GM04504 (cell line): ENCODE results near the gene CABLES1.
"Not testable (repeated sequence)": the region's sequence is repeated elsewhere in the genome, so short reads cannot be mapped to it uniquely, and the experiment has no call there.

Experiments used
- DNase-seq: peaks from one replicate; pipeline ENCODE4 v3.0.0-alpha.2; 2012; ENCODE audit warnings: low read depth

The CABLES1 gene

DNA sequence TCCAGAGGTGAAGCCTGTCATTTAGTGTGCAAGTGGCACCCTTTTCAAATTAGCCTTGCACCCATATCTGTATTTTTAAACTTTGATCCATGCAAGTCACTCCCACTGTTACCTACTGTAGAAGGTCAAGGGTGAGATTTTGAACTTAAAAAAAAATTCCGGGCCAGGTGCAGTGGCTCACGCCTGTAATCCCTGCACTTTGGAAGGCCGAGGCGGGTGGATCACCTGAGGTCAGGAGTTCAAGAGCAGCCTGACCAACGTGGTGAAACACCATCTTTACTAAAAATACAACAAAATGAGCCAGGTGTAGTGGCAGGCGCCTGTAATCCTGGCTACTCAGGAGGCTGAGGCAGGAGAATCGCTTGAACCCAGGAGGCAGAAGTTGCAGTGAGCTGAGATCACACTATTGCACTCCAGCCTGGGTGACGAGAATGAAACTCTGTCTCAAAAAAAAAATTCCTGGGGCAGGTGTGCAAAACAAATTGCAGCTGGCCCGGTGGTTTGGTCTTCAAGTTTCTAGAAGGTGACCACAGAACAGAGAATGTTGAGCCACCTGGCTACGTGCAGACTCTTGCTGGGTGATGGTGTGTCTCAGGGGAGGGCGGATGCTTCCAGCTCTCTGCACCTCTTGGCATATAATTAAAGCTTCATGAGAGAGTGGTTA is 106.7 kb downstream of the CABLES1 start:
- DNase-seq, result not testable (repeated sequence)

DNA sequence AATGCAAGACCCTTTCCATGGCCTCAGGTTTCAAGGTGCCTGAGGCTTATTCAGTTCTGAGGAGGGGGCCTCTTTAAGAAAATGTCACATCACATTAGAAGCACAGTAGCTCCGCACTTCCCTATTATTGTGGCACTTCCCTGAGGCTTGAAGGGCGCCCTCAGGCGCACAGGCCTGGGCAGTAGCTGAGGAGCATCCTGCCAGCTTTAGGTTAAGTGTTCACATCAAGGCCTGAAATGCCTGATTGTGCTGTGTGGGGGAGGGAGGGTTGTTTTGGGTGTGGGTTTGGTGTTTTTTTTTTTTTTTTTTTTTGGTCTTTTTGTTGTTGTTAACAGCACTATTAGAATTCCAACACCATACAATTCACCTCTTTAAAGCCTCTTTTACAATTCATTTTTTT is 107.9 kb downstream of the CABLES1 start:
- DNase-seq, result no peak

DNA sequence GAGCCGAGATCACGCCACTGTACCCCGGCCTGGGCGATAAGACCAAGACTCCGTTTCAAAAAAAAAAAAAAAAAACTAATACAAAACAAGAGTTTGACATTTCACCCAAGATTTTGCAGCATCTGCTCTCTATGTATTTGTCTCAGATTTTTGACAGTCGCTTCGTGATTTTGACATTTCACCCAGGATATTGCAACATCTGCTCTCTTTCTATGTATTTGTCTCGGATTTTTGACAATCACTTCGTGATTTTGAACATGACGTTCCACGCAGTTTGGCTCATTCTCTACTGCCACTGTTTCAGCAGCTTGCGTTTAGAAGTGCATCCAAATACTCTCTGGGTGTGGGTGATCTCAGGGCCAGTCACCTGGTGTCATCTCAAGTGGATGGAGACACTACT is 108.5 kb downstream of the CABLES1 start:
- DNase-seq, result no peak

DNA sequence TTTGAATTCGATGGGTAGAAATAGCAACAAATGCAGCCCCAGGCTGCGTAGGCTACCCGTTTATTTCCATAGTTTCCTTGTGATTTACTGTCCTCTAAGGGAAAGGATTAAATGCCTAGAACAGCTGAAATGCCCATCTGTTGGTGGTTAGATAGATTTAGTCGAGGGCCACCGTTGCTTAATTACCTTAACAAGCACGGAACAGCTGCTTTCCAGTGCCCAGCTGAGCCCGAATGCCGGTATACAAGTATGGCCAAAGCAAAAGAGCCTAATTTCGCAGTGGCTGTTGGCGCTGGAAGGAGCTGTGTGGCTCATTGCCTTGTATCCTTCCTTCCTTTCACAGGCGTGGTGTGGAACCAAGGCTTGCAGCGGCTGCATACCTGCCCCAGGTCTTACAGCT is 109.1 kb downstream of the CABLES1 start:
- DNase-seq, result no peak

DNA sequence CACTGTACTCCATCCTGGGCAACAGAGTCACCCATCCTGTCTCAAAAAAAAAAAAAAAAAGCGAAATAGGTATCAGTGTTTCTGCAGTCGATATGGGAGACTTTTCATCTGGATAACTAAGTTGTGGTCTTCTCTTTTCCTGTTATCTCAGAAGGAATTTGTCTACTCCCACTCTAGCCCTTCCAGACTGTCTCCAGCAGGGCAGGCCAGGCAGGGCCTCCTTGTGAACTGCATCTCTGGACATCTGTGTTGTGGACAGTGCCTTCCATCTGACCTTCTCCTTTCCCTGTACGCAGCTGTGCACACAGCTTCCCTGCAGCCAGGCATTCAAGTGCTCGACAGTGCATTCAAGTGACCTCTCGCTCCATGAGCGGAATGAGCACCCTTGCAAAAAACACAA is 110.2 kb downstream of the CABLES1 start:
- no peak for DNase-seq

DNA sequence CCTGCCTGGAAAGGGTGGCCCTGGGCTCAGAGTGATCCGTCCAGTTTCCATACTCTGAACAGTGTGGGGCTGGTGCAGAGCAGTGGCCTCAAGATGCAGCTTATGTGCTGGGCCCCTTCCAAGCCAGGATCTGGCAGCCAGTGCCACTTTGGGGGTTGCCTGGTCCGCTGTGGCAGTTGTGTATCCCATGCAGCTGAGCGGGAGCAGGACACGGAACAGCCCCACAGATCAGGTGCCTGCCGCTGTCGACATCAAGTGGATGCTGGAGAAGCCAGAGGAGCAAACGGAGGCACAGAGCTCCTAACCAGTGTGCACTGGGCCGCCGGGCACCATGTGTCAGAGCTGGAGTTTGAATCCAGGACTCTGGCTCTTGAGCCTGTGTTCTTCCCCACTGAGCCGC is 112.0 kb downstream of the CABLES1 start:
- no peak for DNase-seq

DNA sequence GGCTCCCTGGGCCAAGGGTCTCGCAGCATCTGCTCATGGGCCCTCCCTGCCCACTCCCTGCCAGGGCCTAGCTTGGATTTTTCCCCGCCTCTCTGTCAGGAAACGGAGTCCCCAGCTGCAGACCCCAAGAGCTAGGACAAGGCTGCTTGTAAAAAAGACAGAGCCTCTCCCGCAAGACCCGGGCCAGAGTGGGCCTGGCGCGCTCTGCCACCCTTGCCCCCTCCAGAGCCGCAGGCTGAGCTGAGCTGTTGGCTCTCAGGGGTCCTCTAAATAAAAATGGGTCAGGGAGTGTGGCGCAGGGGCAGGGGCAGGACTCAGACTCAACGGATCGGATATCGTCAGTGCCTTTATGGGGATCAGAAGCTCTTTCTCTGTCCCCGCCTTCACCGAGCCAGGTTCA is 112.6 kb downstream of the CABLES1 start:
- no peak for DNase-seq

DNA sequence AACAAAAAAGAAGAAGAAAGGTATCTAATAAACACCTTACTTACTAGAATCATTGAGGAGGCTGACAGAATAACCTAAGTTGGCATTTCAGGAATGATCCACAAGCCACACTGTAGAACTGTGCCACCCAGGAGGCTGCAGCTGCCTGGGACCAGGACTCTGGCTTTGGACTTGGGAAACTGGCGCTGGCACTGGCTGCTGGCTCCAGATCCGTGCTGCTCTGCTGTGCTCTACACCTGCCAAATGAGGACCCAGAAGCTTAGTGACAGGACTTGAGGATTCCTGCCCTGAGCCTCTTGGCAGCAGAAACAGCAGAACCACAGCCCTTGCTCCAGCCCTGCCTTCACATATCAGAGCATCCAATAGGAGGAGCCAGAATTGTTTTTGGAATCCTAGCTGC is 113.5 kb downstream of the CABLES1 start:
- DNase-seq, result no peak

DNA sequence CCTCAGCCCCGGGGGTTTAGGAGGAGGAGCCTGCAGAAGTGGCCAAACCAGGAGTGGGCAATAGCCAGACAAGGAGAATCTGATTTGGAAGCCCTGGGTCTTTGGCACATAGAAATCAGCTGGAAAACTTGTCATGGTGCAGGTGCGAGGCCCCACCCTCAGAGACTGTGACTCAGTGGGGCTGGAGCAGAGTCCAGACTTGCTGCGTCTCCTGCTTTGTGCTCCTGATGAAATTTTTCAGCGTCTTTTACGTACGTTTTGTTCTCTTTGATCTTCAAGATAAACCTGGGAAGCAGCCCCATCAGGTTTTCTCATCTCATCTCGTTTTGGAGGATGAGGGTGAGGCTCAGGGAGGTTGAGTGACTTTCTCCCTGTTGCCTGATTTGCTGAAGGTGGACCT is 114.1 kb downstream of the CABLES1 start:
- no peak for DNase-seq

DNA sequence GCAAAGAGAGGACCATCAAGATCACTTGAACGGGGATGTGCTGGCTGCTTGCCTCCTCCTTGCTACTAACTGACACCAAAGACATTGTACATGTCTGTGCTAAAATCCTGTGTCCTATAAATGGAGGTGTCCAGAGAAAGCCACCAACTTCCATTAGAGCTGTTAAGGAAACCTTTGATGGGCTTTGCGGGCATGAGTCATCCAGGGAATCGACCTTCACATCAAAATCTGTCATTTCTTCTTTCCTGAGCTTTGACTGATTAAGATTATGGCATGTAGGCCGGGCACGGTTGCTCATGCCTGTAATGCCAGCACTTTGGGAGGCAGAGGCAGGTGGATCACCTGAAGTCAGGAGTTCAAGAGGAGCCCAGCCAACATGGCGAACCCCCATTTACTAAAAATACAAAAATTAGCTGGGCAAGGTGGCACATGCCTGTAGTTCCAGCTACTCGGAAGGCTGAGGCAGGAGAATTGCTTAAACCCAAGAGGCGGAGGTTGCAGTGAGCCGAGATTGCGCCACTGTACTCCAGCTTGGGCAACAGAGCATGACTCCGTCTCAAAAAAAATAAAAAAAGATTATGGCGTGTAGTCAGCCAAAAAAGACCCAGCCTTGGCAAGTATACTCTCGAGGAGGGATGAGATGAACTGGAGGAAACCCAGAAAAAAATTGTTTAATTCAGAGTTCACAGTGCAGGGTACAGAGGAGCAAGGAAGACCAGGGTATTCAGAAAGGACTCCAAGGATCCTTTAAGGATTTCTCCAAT is 115.8 kb downstream of the CABLES1 start:
- DNase-seq, result no peak

DNA sequence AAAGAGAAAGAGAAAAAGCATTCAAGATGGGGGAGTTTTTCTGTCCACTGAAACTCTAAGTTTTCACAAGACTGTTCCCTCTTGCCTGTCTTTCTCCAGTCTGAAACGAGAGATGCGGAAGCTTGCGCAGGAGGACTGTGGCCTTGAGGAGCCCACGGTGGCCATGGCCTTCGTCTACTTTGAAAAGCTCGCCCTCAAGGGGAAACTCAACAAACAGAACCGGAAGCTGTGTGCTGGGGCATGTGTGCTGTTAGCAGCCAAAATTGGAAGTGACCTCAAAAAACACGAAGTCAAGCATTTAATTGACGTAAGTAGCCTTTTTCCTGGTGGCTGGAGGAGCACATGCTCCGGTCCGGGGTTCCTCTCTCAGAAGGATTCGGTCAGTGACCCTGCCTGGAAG is 118.3 kb downstream of the CABLES1 start:
- DNase-seq, result no peak

DNA sequence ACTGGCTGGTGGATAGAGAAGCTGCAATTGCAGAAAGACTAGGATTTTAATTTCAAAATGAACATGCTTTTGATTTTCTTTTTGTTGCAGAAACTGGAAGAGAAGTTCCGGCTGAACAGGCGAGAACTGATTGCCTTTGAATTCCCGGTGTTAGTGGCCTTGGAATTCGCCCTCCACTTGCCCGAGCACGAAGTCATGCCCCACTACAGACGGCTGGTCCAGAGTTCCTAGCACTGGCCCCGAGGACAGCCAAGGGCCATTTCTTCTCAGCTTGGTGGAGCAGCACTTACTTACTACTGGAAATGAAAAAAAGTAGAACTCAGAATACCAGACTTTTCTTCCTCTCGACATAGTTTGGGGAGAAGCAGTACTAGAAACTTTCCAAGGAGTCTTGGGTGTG is 121.9 kb downstream of the CABLES1 start:
- DNase-seq, result no peak

DNA sequence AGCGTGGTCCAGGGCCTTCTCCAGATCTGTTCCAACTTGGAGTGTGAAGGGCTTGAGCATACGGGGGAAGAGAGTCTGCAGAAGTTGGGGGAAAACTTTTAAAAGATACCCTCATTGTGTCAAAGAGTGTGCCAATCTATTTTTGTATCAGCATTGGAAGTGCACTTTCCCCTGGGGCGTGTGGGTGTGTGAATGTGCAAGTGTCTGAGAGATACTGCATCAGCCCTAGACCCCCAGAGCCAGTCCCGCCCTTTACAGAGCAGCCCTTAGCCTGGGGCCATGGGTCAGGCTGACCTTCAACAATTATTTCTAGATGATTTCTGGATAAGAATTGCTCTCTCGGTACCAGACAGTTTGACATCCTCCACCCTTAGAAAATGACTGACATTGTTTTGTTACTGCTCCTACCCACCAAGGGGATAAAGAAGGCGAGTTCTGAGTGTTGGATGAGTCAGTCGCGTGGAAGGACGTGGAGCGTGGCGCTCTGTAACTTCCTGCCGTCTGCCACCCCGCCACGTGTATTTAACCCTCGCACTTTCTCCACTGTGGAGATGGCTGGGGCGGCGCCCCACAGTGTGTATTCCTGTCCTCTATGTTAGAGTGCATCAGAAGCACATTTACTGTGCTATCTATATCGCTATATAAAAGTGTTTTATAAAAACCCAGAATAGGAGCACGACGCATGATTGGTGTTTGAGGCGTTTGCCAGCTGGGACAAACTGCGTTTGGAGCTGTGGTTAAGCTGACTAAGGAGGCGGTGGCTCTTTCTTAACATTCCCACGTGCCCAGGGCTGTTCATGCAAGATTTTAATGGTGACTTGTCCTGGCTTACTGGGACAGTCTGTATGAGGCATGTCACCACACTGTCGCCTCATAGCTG is 122.6 kb downstream of the CABLES1 start:
- DNase-seq, result peak; percentile 25

DNA sequence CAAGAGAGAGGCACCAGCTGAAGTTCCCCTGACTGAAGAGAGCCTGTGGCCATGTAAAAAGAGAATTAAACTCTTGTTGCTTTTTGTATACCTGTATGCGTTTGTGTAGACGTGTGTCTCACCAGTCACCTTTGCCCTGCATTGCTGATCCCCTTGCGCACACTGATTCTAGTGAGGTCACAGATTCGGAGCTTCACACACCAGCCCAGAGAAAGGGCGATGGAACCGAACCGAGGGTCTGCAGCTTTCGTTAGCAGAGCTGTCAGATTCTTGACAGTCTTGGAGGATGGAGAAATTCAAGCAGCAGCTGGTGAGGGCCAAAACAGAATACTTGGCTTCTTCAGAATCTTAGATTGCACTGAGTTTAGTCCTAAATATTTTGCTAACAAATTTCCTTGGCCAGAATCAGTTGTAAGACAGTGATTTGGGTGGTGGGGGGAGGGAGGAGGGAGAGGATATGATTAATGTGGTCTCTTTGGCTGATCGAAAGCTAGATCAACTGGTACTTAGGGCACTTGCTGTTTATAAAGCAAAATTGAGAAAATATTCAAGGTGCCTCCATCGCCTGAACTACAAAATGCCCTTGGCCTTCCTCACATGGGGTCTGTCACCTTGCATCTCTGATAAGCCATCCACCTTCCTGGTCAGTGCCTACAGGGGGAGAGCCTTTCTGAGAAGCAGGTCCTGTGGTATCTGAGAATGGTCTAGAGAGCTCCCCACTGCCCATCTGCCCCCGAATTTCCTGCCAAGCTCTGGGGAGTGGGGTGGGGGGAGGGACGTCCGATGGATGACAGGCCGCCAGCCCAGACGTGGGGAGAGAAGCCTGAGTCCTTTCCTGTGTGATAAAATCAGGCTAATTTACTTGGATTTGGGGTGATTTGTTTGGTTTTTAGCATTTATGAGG is 123.5 kb downstream of the CABLES1 start:
- no peak for DNase-seq

DNA sequence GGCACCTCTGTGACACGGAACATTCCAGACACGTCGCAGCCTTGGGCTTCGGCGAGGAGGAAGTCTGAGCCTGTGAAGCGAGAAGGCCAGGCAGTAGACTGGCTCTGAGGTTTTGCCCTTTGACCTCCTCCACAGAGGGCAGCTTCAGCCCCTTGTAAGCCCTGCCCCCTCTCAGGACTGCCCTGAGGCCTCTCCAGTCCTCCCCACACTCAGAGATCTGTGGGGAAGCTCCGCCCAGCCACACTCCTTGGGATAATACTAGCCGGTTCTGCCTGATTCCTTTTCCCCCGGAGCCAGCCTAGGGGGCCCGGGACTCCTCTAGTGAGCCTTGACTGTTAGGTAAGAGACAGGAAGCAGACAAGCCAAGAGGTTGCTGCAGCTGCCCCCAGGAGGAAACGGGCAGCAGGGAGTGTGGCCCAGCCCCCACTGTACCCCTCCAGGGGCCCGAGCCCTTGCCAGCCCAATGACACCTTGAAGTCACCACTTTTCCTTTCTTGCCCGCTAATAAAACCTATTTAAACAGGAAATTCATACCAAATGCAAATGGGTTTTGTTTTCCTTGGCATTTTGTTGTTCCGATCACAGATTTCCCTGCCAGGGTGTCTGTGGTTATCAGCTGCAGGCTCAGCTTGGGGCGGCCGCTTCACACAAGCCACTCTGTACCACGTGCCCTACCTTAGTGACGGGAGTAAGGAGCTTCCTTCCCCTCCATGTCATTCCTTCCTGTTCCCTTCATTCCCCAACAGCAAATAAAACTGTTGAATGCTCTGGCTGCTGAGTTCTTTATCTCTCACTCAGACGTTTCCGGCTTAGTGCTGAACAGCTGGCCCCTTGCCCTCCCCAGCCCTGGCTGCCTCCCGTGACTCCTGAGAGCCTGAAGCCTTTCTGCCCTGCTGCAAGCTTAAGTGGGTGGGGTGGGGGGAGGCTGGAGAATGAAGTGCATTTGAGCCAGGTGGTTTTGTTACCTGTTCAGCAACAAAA is 124.7 kb downstream of the CABLES1 start:
- peak; percentile 53 for DNase-seq

DNA sequence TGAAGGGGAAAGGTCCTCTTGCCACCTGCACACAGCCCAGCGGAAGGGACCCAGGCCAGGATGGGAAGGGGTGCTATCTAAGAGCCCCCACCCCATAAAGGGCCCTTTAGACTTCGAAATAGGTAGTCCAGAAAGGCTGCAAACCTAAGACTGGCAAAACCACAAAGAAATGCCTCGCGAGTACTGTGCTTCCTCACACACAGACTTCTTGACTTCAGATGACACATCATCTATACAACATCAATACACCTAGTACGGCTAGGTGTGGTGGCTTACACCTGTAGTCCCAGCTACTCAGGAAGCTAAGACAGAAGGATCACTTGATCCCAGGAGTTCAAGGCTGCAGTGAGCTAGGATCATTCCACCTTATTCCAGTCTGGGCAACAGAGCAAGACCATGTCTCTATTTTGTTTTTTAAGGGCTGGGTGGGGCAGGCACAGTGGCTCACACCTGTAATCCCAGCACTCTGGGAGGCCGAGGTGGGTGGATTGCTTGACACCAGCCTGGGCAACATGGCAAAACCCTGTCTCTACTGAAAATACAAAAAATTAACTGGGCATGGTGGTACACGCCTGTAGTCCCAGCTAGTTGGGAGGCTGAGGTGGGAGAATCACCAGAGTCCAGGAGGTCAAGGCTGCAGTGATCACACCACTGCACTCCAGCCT is 125.8 kb downstream of the CABLES1 start:
- DNase-seq, result no peak

DNA sequence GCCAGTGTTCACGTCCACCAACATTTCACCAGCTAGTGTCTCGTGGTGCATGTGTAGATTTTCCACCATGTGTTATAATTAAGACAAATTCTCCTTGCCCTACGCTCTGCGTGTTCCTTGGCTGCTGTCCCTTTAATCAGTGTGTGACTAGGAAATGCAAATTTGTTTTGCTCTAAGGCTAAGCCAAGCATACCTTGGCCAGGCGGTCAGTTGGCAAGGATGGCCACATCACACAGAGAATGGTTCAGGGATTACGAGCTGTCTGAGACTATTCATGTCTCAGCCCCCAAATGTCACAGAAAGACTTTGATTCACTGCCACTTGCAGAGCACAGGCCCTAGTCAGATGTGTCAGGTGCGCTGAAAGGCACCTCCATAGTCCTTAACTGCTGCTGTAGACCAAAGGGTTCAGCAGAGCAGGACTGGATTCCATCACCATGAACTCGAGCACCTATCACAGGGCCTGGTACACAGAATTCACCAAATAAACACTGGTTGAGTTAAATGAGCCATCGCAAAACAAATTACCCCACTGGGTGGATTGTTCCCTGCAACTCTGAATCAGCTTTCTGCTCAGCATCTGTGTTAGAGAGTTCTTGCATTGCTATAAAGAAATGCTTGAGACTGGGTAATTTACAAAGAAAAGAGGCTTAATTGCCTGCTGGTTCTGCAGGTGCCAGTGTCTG is 128.4 kb downstream of the CABLES1 start:
- no peak for DNase-seq

DNA sequence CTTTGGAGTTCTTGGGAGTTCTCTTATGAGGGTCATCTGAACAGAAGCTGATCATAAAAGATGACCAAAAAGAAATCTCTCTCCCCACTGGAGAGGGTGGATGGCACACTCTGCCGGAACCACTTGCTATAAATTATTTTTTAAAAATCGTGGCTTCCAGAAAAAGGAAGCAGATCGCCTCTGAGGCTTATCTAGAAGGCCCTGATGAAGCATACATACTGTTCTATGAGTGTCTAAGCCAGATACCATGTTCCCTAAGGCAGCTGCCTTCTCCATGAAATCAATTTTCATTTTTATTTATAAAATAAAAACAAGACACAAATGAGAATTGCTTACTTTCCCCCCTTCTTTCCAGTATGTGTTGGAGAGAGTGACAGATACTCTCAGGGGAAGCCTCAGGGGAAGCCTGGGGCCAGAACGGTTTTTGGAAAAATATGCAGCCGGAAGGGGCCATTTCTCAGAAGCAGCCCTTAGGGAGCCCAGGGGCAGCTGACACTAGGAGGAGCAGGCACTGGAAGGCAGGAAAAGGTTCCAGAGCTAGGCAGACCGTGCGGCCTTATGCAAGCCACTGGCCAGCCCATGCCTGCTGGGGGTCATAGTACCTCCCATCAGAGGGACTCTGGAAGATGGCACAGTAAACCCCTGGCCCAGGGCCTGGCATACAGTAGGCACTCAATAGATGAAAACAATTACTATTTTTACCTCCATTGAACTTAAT is 130.6 kb downstream of the CABLES1 start:
- no peak for DNase-seq
